NAMALWA (cell line): ENCODE data around the gene LILRA6.
"Not testable (repeated sequence)": the region's sequence is repeated elsewhere in the genome, so short reads cannot be mapped to it uniquely, and the experiment has no call there.

ENCODE experiments used
- DNase-seq: peaks from one replicate; pipeline ENCODE4 v3.0.0-alpha.2; 2015; ENCODE audit warnings: low spot score

LILRA6 gene

DNA sequence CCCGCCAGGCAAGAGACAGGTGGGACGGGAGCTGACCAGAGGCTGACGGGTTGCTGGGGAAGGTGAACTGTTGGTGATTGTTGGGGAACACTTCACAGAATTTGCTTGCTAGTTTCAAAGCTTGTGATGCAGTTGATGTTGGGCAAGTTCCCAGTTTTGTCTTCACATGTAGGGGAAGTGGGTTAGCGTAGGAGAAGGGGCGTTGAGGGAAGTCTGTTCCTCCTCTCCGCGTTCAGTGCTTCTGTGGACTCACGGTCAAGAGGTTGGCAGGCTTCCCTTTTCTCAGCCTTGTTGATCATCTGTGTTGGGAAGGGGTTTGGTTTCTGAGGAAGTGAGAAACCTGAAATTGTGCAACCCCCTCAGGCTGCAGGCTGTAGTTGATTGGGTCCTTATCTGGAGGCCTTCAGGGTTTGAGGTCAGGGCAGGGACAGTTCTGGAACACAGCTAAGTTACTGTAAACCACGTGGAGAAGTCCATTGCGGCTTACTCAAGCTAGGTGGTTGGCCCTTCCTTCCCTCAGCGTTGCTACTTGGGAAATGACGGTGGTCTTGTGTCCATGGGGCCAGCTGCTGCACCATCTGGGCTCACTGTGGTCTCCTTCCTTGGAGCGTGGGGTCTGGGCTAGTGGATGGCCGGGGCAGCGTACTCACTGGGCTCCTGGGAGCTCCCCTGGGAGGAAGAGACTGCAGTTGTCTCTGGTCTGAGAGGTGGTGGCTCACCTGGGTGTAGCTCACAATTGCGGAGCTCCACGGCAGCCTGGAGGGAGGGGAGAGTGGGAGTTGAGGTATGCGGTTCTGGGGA, 34.4 kb downstream of the LILRA6 start:
- peak; percentile 69 for DNase-seq

DNA sequence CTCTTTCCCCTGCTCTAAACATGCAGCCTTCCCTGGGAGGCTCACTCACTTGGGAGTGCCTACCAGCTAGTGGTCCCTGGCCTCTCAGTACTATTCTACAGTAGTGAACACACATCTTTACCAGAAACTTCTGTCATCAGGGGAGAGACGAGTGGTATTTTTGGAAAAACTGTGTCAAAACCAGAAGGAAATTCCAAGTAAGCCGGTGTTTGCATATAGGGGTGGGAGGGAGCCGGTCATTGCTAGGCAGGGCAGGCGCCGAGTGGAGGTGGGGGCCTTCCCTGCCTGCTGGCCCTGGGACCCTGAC, 35.0 kb downstream of the LILRA6 start:
- peak; percentile 44 for DNase-seq

DNA sequence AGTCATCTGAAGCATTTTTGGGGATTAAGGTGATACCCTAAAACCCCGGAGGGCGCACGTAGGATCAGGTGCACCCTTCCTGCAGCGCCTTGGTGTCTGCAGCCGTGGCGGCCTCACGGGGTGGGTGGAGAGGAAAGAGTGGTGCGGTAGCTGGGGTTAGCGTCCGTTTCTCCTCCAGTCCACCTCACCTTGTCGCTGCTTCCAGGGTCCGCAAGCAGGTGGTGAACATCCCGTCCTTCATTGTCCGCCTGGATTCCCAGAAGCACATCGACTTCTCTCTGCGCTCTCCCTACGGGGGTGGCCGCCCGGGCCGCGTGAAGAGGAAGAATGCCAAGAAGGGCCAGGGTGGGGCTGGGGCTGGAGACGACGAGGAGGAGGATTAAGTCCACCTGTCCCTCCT, 35.4 kb downstream of the LILRA6 start:
- DNase-seq = not testable (repeated sequence)

DNA sequence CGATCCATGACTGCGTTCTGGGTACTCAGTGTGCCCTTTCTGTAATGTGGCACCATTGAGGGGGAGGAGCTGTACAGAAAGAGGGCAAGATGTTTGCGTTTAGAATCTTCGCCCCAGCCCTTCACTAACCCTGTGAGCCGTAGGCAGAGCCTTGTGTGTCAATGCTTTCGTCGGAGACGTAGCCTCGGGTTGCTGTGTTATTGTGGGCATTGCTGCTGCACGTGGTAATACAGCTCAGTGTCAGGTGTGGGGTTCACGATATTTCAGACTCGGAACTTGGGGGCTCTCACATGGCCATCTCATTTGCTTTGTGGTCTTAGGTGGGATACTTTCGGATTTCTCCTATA, 35.8 kb downstream of the LILRA6 start:
- peak; percentile 46 for DNase-seq

DNA sequence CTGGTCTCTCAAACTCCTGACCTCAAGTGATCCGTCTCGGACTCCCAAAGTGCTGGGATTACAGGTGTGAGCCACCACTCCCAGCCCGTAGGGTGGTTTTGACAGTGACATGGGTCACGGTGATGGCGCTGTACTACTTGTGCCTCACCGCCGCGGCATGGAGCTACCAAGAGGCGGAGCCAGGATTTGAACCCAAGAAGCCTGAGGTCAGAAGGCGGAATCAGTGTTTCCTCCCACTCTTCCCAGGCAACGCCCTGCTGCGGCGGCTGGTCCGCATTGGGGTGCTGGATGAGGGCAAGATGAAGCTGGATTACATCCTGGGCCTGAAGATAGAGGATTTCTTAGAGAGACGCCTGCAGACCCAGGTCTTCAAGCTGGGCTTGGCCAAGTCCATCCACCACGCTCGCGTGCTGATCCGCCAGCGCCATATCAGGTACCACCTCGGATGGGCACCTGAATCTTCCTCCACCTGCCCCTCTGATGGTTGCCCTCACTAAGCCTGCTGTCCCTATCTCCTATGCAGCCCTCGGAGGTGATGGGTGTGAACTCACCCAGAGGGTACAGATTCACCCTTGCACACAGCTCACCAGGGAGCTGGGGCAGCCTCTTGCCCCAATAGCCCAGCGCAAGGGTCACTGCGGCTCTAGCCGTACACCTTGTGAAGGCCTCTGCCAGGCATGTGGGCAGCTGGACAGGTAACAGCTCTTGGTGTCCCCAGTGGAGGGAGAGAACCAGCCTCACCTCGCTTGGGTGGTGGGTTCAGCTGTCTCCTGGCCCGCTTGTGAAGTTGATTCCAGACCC, 36.4 kb downstream of the LILRA6 start:
- DNase-seq = no peak

DNA sequence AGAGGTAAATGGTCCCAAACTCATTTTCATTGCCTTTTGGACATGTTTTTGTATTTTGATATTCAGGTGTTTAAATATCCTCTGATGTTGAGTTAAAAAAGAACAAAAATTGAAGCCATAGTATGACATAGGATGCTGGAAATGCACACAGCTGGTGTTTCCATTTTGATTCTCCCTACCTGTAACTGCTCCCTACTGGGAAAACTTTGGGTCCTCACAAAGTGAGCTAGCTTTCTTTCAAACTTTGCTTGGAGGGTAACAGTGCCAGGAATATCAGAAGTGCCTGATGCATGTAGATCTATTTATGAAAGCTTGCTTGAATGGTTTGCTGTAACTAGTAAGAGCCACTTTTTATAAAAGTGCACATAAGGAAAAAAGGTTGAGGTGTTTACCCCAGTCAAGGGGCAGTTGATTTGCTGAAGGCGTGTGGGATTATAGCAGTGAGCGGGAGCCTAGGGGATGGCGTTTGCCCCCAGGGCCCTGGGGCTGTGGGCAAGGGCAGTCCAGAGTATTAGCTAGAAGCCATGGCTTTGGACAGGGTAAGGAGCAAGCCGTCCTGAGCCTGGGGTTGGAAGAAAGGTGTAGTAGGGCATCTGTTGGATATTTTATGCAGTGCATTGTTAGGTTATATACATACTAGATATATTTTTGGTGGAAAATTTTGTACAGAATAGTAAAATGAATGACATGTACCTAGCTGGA, 37.7 kb downstream of the LILRA6 start:
- no peak for DNase-seq

DNA sequence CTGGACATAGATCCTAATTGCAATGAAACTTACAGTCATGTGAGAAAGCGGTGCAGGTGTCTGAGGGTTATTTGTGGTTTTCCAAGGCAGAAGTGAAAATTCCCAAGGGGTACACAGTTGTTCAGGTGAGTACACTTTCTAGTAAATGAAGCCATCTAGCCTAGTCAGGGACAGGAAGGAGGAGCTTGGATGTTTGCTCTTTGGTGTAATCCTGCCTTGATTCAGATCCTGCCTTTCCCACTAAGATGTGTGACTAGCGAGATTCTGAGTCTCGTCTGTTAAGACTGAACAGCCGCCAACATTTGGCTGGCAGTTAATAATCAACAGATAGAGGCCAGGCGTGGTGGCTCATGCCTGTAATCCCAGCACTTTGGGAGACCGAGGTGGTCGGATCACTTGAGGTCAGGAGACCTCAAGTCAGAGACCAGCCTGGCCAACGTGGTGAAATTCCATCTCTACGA, 39.4 kb downstream of the LILRA6 start:
- DNase-seq = no peak

DNA sequence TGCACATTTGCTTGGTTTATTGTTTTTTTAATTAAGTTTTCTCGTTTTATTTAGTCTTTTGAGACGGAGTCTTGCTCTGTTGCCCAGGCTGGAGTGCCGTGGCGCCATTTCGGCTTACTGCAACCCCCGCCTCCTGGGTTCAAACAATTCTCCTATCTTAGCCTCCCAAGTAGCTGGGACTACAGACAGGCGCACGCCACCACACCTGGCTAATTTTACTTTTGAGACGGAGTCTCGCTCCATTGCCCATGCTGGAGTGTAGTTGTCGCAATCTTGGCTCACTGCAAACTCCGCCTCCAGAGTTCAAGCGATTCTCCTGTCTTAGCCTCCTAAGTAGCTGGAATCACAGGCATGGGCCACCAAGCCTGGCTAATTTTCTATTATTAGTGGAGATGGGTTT, 40.6 kb downstream of the LILRA6 start:
- peak; percentile 46 for DNase-seq

DNA sequence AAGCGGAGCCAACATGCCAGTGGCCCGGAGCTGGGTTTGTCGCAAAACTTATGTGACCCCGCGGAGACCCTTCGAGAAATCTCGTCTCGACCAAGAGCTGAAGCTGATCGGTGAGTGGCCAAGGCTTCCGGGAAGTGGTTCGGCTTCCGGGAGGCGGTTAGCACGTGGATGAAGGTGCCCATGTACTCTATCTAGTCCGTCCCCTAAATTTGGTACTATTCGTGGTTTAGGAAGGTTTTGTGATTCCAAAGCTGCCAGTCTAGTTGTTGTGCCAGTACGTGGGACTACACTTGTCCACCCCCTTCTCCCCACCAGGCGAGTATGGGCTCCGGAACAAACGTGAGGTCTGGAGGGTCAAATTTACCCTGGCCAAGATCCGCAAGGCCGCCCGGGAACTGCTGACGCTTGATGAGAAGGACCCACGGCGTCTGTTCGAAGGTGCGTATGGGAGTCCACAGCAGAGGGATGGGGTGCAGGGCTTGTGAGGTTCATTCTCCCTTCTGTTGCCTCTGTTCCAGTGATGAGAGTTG, 41.4 kb downstream of the LILRA6 start:
- DNase-seq = no peak

DNA sequence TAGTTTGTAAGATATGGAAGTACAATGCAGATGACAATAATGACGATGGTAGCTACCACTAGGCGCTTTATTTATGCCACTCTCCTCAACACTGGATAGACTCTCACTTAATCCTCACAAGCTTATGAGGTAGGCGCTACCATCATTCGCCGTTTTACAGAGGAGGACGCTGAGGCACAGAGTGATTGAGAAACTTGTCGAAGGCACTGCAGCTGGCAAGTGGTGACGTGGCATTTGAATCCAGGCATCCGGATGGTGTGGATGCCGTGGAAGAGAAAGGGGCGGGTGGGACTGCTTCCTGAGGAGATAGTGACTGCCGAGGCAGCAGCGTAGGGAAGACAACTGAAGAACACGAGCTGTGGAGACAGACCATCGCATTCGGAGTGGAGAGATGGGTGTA, 43.2 kb downstream of the LILRA6 start:
- no peak for DNase-seq

DNA sequence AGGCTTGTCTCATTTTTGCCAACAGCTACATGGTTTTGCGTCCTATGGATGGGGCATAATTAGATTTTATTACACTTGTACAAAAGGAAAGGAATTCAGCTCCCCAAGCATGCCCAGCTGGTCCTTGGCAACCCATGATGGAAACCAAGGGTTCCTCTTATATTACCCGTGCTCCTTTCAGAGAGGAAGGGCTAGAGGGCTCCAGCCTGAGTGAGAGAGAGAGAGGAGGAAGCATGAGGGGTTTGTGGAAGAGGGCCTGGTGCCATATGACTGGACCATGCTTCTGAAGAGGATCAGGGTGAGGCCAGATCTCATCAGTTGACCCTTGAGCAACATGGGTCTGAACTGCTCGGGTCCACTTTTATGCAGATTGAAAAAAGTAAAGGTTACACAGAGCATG, 45.5 kb downstream of the LILRA6 start:
- no peak for DNase-seq

DNA sequence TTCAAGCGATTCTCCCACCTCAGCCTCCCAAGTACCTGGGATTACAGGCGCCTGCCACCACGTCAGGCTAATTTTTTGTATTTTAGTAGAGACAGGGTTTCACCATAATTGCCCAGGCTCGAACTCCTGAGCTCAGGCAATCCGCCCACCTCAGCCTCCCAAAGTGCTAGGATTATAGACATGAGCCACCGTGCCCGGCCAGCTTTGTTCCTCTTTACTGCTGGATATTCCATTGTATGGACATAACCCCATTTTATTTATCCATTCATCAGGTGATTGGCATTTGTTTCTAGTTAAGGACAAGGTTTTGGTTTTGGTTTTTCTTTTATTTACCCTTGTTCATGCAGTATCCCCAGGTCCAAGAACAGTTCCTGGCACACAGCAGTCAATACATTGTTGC, 46.1 kb downstream of the LILRA6 start:
- DNase-seq = no peak

DNA sequence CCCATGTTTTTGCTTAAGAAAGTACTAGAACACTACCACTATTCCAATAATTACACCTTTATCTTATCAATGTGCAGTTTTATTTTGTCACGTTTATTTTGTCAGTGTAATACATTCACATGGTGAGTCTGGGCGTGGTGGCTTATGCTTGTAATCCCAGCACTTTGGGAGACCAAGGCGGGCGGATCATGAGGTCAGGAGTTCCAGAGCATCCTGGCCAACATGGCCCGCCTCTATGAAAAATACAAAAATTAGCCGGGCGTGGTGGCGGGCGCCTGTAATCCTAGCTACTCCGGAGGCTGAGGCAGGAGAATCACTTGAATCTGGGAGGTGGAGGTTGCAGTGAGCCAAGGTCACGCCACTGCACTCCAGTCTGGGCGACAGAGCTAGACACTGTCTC, 48.1 kb downstream of the LILRA6 start:
- DNase-seq = not testable (repeated sequence)

DNA sequence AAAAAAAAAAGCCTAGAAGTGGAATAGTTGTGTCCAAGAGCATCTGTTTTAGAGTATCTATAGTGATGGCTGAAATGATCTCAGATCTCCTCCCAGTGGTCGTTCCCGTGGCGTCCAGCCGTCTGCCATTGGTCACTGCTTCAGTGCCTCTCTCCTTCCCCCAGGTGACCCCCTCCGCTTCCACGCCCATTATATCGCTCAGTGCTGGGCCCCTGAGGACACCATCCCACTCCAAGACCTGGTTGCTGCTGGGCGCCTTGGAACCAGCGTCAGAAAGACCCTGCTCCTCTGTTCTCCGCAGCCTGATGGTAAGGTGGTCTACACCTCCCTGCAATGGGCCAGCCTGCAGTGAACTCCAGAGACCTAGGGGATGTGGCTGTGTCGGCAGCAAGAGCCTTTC, 49.6 kb downstream of the LILRA6 start:
- no peak for DNase-seq

DNA sequence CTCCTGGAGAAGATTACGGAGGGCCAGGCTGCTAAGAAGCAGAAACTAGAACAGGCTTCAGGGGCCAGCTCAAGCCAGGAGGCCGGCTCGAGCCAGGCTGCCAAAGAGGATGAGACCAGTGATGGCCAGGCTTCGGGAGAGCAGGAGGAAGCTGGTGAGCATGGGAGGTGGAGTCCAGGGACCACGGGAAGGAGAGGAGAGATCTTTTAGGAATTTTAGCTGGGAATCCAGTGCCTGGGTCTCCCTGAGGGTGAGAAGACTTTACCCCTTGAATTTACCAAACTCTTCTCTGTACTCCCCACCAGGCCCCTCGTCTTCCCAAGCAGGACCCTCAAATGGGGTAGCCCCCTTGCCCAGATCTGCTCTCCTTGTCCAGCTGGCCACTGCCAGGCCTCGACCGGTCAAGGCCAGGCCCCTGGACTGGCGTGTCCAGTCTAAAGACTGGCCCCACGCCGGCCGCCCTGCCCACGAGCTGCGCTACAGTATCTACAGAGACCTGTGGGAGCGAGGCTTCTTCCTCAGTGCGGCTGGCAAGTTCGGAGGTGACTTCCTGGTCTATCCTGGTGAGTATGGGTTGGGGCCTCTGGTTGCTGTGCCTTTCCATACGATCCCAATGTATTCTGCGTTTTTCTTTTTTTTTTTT, 50.7 kb downstream of the LILRA6 start:
- DNase-seq = no peak

DNA sequence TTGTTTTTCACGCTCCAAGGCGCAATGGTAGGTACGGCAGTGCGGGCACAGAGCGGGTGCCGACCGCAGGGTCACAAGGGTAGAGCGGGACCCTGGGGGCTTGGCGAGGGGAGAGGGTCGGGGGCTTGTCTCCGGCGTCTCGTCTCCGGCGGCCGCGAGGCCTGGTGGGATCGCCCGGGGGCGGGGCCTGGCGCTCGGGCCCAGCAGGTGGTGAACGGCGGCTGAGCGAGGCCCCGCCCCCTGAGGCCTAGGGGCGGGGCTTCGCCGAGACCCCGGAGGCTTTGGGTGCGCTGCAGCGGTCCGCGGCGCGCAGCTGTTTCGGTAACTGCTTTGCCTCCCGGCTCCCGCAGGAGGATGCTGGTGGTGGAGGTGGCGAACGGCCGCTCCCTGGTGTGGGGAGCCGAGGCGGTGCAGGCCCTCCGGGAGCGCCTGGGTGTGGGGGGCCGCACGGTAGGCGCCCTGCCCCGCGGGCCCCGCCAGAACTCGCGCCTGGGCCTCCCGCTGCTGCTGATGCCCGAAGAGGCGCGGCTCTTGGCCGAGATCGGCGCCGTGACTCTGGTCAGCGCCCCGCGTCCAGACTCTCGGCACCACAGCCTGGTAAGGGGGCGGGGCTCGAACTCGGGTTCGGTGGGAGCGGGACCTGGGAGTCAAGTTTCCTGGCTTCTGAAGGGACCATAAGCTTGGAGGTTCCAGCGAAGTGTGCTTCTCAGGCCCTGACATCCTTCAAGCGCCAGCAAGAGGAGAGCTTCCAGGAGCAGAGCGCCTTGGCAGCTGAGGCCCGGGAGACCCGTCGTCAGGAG, 51.4 kb downstream of the LILRA6 start, which contains the start of gene TSEN34:
Gene TSEN34, plus strand, starts transcription at position 298 of the 800 bp plus-strand sequence. Its CDS starts 57 bp downstream, at position 355.
- DNase-seq = peak; percentile 93

DNA sequence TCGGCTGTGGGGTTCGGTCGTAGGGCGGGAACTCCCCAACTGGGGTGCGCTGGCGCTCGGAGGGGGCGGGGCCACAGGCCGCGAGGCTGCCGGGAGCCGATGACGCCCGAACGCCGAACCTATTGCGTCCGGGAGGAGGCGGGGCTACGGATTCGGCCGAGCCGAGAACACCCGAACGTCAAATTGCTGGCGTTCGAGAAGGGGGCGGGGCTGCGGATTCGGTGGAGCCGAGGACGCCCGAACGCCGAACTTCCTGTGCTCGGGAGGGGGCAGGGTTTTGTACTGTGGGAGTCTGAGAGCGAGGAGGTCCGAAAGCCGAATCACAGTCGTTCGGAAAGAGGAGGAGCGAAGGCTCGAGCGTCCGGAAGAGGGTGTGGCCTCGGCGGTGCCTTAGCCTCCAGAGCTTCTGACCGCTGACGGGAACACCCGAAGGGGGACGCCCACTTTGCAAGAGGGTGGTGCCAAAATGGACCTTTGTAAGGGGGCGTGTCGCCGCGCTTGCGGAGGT, 52.0 kb downstream of the LILRA6 start:
- DNase-seq = peak; percentile 99

DNA sequence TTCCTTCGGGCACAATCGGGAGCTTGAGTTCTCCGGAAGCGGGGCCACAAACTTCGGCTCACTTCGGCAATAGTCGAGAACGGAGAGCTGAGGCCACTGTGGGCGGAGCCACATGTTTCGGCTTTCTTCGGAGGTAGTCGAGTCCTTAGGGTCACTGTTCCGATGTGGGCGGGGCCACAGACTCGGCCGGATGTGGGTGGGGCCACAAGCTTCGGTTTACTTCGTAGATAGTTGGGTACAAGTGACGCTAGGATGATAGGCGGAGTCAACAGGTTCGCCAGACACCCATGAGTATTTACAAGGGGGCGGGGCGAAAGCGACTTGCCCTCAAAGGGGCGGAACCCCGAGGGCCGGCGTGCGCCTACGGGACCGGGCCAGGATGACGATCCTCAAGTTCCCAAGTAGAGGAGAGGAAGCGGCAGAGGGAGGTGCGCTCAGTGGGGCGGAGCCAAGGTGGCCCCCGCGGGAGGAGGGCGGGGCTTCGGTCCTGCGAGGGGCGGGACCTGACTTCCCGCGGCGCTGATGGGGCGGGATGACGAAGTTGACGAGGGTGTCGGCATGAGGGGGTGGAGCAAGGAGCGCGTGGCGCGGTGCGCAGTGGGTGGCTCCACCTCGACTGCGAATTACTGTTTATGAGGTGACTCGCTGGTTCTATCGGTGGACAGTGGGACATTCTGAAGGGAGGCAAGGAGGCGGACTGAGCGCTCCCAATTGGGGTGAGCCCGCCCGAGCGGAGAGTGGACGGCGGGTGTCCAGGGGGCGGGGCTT, 52.7 kb downstream of the LILRA6 start:
- peak; percentile 100 for DNase-seq

DNA sequence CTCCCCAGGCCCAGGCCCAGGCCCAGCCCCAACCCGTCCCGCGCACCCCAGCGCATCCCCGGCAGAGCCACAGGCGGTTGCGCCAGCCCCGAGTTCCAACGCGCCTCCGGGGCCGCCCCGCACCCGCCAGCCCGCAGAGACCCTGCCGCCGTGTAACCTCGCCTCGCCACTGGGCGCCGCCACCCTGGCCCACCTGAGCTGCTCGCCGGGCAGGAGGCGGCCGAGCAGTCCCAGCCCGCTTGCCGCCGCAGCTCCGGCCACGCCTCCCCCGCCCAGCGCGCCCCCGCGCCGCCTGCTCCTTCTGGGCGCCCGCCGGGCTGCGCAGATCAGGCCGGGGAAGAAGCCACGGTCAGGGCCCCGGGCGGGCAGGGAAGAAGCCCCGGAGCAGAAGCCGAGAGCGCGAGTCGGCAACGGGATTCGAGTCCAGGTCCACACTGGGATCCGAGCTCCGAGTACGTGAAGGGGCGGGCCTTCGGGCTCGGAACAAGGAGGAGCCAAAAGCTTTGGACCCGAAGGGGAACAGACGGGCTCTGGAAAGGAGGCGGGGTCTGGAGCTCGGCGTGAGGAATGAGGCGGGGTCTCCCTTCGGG, 53.4 kb downstream of the LILRA6 start, which contains the start of gene MBOAT7:
Gene MBOAT7, minus strand, starts transcription at position 436 of the 590 bp plus-strand sequence. CDS start 1,072 bp downstream, outside the sequence.
- no peak for DNase-seq
